T47D (cell line): ENCODE data around the gene TELO2.

Experiments used
- DNase-seq, 2 experiments: peaks; one replicate each; pipeline versions ENCODE4 v3.0.0 to v3.0.0-alpha.2; 2011 to 2012; ENCODE audit warnings: low read depth in 1 of 2, low spot score in 1 of 2
- JUND ChIP-seq: IDR thresholded peaks from 2 replicates; pipeline ENCODE4 v1.6.1; 2012; ENCODE audit warnings: low read depth
- in situ Hi-C: cut with HindIII; loops from 2 replicates; pipeline ENCODE4 v1.10.0; 2016; ENCODE audit warnings: low sequenced_read_pairs, low pct_unique_long_range_greater_than_20kb

Gene TELO2

GRCh38 chr16:1492923-1493745 lies at the start of gene TELO2:
Gene TELO2 (plus strand): TSS chr16:1493360. CDS start chr16:1494282, 922 bp downstream.
- DNase-seq: peak; percentile 80 to 88
- in situ Hi-C loops: no loop called here
- no peak for TF ChIP-seq JUND

DNA sequence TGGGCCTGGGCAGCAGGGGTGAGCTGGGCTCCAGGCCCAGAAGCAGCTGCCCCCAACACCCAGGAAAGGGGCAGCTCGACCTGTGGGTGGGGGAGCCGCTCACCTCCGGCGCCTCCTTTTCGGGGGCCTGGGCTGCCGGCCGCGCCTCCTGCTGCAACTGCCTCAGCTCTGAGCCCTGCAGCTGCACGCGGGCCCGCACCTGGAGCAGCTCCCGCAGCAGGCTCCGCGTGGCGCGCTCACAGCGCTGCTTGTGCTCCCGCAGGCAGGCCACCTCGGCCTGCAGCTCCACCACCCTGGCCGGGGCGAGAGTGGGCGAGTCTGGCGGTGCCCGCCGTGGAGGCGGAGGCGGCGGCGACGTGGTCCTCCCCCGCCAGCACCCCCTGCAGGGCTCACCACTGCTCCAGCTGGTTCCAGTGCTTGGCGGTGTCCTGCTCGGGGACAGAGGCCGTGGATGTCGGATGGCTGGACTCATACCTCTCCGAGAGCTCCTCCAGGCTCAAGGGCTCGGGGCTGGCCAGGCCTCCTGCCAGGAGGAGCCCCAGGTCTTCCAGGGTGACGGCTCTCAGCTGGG lies 49.7 kb upstream of the TELO2 start:
- TF ChIP-seq JUND: no peak
- in situ Hi-C loops: no loop called here
- DNase-seq: no peak

- DNase-seq: no peak
- in situ Hi-C loops: no loop called here
- TF ChIP-seq JUND: no peak
These were observed 49.0 kb upstream of the TELO2 start, which contains the start of gene CCDC154 for GRCh38 chr16:1443980-1444729. Gene CCDC154 (minus strand): TSS chr16:1444556. CDS start chr16:1444322, 234 bp downstream.

DNA sequence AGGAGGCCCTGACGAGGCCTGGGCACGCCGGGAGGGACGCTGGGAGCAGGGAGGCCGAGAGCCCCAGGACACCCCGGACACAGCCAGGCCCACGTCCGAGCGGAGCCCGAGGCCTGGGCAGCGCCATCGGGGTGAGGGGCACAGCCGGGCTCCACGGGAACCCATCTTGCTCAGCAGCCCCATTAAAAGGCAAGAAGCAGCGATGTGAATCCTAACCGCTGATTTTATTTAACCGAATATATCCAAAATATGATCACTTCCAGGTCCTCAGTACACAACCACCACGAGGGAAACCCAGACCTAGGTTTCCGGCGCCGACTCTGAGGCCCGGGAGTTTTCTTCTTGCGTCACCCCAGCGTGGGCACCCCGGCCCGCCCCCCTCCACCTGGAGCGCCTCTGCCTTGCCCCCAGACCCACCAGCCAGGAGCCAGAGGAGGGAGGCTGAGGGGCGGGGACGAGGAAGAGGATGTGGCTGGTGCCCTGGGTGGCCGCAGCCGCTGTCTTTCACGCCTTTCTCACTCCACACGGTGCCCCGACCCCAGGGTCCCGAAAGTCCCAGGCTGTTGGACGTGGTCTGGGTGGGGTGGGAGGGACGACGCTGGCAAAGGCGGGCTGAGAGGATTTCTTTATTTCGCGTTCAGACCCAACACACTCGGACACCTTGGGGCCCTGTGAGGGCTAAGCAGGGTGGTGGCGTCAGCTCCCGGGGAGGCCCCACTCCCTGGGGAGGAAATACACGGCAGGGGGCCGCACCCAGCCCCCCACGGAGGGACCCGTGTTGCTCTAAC lies 48.2 kb upstream of the TELO2 start:
- in situ Hi-C loops: no loop called here
- no peak for DNase-seq
- TF ChIP-seq JUND: no peak

DNA sequence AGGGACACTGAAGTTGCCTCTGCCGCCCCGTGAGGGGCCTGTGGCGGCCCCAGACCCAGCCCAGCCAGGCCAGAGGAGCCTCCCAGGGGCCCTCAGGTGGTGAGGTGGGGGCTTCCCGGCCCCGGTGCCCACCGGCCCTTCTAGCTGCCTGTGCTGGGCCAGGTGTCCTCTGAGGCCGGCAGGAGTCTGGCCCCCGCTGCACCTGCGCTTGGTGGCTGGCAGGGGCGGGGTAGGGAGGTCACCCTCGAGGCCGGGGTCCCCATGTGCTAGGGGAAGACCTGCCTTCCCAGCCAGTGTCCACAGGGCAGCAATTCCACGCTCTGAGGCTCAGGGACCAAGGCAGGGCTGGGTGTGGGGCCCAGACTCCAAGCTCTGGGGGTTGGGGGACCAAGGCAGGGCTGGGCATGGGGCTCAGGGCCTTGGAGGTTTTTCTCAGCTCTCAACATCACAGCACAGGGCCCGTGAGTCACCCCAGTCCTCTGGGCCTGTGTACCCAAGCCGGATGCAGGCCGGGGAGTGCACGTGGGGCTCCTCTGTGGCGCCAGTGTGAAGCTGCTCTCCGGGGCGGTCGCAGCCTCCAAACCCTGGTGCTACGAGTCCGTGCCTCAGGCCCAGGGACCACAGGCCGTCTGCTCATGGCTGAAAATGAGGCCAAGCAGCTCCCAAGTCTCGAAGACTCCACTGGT lies 47.5 kb upstream of the TELO2 start:
- TF ChIP-seq JUND: no peak
- in situ Hi-C loops: no loop called here
- no peak for DNase-seq

GRCh38 chr16:1446296-1447080 lies 46.7 kb upstream of the TELO2 start:
- TF ChIP-seq JUND: no peak
- in situ Hi-C loops: no loop called here
- DNase-seq: no peak

GRCh38 chr16:1447965-1448364 lies 45.2 kb upstream of the TELO2 start:
- in situ Hi-C loops: no loop called here
- no peak for TF ChIP-seq JUND
- no peak for DNase-seq

GRCh38 chr16:1448536-1449116 lies 44.5 kb upstream of the TELO2 start:
- in situ Hi-C loops: no loop called here
- no peak for TF ChIP-seq JUND
- no peak for DNase-seq

DNA sequence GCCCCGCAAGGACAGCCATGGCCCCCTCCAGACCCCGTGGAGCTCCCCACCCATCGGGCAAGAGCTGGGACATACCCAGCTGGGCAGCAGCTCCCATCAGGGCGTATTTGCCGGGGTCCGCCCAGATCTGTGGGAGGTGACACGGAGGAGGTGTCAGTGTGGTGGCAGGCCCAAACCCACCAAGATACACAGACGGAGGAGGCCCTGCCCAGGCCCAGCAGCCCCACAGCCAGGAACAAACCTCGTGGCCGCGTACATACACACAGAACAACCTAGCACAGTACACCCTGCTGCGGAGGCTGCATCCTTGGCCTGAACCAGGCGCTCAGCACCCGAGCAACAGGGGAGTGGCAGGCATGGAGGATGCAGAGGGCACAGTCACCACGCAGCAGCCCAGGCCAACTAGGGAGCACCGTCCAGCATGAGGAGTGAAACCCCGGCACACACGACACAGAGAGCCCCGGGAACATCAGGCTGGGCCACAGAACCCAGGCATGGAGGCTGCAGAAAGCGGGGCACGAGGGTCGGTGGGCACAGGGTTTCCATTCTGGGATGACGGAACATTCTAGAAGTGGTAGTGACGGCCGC lies 43.9 kb upstream of the TELO2 start:
- TF ChIP-seq JUND: no peak
- DNase-seq: no peak
- in situ Hi-C loops: no loop called here

DNA sequence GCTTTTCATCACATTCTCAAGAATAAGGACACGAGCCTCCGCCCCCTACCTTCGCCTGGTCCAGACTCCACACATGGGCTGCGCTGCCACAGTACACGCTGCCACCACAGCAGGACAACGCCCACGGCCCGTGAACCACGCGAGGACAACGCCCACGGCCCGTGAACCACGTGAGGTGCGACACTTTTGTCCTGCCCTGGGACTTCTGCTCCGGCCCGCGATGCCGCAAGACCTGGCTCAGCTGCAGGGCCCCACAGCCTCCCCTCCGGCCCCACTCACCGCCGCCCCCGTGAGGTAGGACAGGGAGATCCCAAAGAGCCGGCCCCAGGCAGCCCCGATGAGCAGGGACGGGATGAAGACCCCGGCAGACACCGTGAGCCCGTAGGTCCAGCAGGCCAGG lies 42.9 kb upstream of the TELO2 start:
- no peak for TF ChIP-seq JUND
- in situ Hi-C loops: no loop called here
- no peak for DNase-seq
